CD14-positive monocyte (primary cell): ENCODE measurements around the gene PCOLCE2. TPM values are rescaled to one million over a fixed set of nuclear protein-coding genes. Genes with fewer than 3 reads are reported as not detected.

Source experiments
- DNase-seq, 3 donors: peaks; one replicate each; pipeline ENCODE4 v3.0.0-alpha.2; 2011 to 2022
- H2AFZ ChIP-seq: 2 replicates; pipeline ENCODE4 v1.6.0; 2012; ENCODE audit warnings: mild to moderate bottlenecking, low read depth, low read length, inconsistent platforms; ENCODE audit not compliant: insufficient read depth, poor library complexity, severe bottlenecking
- H3K27ac ChIP-seq, 2 donors: 1 replicate in 1 of 2; 2 replicates in 1 of 2; pipeline ENCODE4 v1.5.1; 2012 to 2013; ENCODE audit warnings: low read length in 2 of 2, control low read depth in 1 of 2, inconsistent platforms in 1 of 2, low read depth in 1 of 2, mild to moderate bottlenecking in 1 of 2
- H3K27me3 ChIP-seq, 2 donors: one replicate each; pipeline versions ENCODE4 v1.6.0 to v1.6.1; 2011 to 2013; ENCODE audit warnings: low read length in 2 of 2; ENCODE audit not compliant: control insufficient read depth in 2 of 2, insufficient read depth in 2 of 2
- H3K36me3 ChIP-seq, 2 donors: replicated peaks in 1 of 2; 1 replicate in 1 of 2; 2 replicates in 1 of 2; pipeline versions ENCODE4 v1.5.1 to v1.6.1; 2012 to 2013; ENCODE audit warnings: low read length in 2 of 2, control low read depth in 1 of 2, inconsistent platforms in 1 of 2, mild to moderate bottlenecking in 1 of 2; ENCODE audit not compliant: insufficient read depth in 2 of 2, control insufficient read depth in 1 of 2
- H3K4me1 ChIP-seq, 2 donors: 1 replicate in 1 of 2; 2 replicates in 1 of 2; pipeline versions ENCODE4 v1.5.1 to v1.6.1; 2012 to 2013; ENCODE audit warnings: low read length in 2 of 2, control low read depth in 1 of 2, inconsistent platforms in 1 of 2, mild to moderate bottlenecking in 1 of 2, moderate library complexity in 1 of 2; ENCODE audit not compliant: insufficient read depth in 2 of 2, control insufficient read depth in 1 of 2
- H3K4me2 ChIP-seq: replicated peaks from 2 replicates; pipeline ENCODE3; 2012; ENCODE audit warnings: low read length, moderate library complexity, mild to moderate bottlenecking; ENCODE audit not compliant: poor library complexity, severe bottlenecking; ENCODE audit errors: extremely low read depth
- H3K4me3 ChIP-seq, 3 experiments: fragments of 200-600 bp in 1 of 3; sonication (generic) in 1 of 3; replicated peaks in 1 of 3; 1 replicate in 2 of 3; 2 replicates in 1 of 3; pipeline ENCODE4 v1.5.1; 2011 to 2013; ENCODE audit warnings: low read length in 3 of 3, mild to moderate bottlenecking in 3 of 3, control low read depth in 2 of 3, low read depth in 2 of 3, inconsistent platforms in 1 of 3, moderate library complexity in 1 of 3
- H3K79me2 ChIP-seq: 2 replicates; pipeline ENCODE4 v1.6.0; 2012; ENCODE audit warnings: mild to moderate bottlenecking, control low read depth, inconsistent platforms, low read length, moderate library complexity; ENCODE audit not compliant: insufficient read depth
- H3K9ac ChIP-seq: 2 replicates; pipeline ENCODE4 v1.6.0; 2017; ENCODE audit warnings: low read length, mild to moderate bottlenecking; ENCODE audit not compliant: insufficient read depth, poor library complexity, severe bottlenecking
- H3K9me3 ChIP-seq, 2 donors: replicated peaks in 1 of 2; 1 replicate in 1 of 2; 2 replicates in 1 of 2; pipeline versions ENCODE4 v1.5.1 to v1.6.1; 2012 to 2013; ENCODE audit warnings: low read length in 2 of 2, control low read depth in 1 of 2; ENCODE audit not compliant: control insufficient read depth in 1 of 2, insufficient read depth in 1 of 2
- H4K20me1 ChIP-seq: 2 replicates; pipeline ENCODE4 v1.6.0; 2012; ENCODE audit warnings: mild to moderate bottlenecking, low read length, control low read depth, moderate library complexity; ENCODE audit not compliant: insufficient read depth
- H3K27ac Mint-ChIP-seq, 7 donors: one replicate each; pipeline ENCODE4 v1.8.0; 2020; ENCODE audit warnings: mild to moderate bottlenecking in 7 of 7, mixed read lengths in 7 of 7, moderate library complexity in 6 of 7, inconsistent platforms in 2 of 7
- H3K27me3 Mint-ChIP-seq, 3 donors: one replicate each; pipeline ENCODE4 v1.8.0; 2021 to 2022; ENCODE audit warnings: low read depth in 3 of 3, mild to moderate bottlenecking in 3 of 3, mixed read lengths in 3 of 3, moderate library complexity in 3 of 3, inconsistent platforms in 1 of 3
- H3K36me3 Mint-ChIP-seq, 2 donors: one replicate each; pipeline ENCODE4 v1.8.0; 2020; ENCODE audit warnings: mixed read lengths in 2 of 2, inconsistent platforms in 1 of 2, mild to moderate bottlenecking in 1 of 2
- H3K4me1 Mint-ChIP-seq: one replicate; pipeline ENCODE4 v1.8.0; 2020; ENCODE audit warnings: mild to moderate bottlenecking, mixed read lengths
- H3K4me3 Mint-ChIP-seq, 2 donors: one replicate each; pipeline ENCODE4 v1.8.0; 2020; ENCODE audit warnings: mild to moderate bottlenecking in 2 of 2, mixed read lengths in 2 of 2, moderate library complexity in 1 of 2
- H3K9me3 Mint-ChIP-seq, 7 donors: one replicate each; pipeline ENCODE4 v1.8.0; 2020 to 2022; ENCODE audit warnings: mixed read lengths in 7 of 7, mild to moderate bottlenecking in 6 of 7, moderate library complexity in 6 of 7, inconsistent platforms in 2 of 7
- WGBS: methylation state at CpG from one replicate; pipeline ENCODE4 v1.1.5; 2013; ENCODE audit warnings: missing lambda C conversion rate; ENCODE audit not compliant: insufficient coverage; 5-methylcytosine and 5-hydroxymethylcytosine counted together
- intact Hi-C, 2 donors: fragments of 100-400 bp; cut with micrococcal nuclease; formaldehyde crosslinking; loops; one replicate each; pipeline versions ENCODE4 v1.15.0 to v1.15.1; 2023
- polyA plus RNA-seq, 3 donors: library from polyadenylated mRNA; depleted of rRNA in 1 of 3; unstranded in 2 of 3; stranded (reverse) in 1 of 3; fragments of 300-500 nt in 2 of 3; fragments of >200 nt in 1 of 3; fragmentation: Illumina TruSeq in 2 of 3; gene quantifications; 1 replicate in 2 of 3; 2 replicates in 1 of 3; pipeline ENCODE4 v1.2.3, GENCODE V29; 2012 to 2021
- TF ChIP-seq, protein P1 (sequence below): fragments of 200-600 bp; IDR thresholded peaks from one replicate; pipeline ENCODE4 v1.8.0; 2022; ENCODE audit warnings: antibody characterized with exemption, mild to moderate bottlenecking

Gene PCOLCE2
- polyA plus RNA-seq, 3 donors, result not detected

DNA sequence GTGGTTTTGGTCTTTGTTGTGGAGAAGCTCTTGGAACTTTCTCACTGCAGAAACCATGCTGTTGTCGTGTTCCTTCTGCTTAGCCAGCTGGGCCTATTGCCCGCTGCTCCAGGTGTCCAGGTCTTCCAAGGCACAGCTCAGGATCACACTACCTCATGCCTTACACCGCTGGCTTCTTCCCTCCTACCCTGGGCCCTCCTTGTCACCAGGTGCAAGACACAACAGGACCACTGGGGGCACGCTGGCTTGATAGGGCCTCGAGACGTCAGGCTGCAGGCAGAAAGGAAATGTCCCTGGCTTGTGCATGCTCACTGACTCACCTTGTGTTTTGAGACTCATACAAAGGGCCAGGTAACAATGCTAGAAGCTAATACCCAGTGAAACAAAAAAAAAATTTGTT lies 42.3 kb upstream of the PCOLCE2 start:
- 86% methylated on average over 6 of the region's 6 CpGs for WGBS

DNA sequence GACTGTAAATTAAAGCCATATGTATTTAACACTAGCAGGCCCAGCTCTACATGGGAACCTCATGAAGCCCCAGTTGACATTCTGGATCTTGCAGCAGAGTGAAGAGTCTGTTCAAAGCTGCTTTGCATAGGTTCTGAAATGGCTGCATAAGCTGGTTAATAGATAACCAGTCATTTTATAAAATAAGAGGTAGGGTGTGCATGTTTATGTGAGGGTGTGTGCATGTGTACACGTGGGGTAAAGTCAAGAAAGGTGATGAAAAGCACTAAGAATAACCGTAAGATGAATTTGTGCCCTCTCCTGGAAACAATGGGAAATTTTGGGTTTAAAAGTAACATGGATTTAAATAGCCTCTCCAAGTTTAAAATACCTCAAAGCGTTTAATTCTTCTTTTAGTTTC lies 41.6 kb upstream of the PCOLCE2 start:
- no peaks in the 10 kb centered on the region for H4K20me1 ChIP-seq
- H3K4me2 ChIP-seq, result no peak overlapping the region
- no peak overlapping the region for H3K27ac Mint-ChIP-seq
- no peak overlapping the region for H3K9ac ChIP-seq
- no peak overlapping the region for H3K4me3 ChIP-seq
- no peaks in the 10 kb centered on the region for H3K9me3 ChIP-seq
- H3K36me3 ChIP-seq, result no peaks in the 10 kb centered on the region
- H3K36me3 Mint-ChIP-seq, result no peaks in the 10 kb centered on the region
- H3K27me3 Mint-ChIP-seq, result peaks cover 0 to 4% (median 2%) of the 10 kb centered on the region in 3 donors
- H2AFZ ChIP-seq, result no peak overlapping the region
- H3K27me3 ChIP-seq, result no peaks in the 10 kb centered on the region
- 86% methylated on average over 2 of the region's 3 CpGs for WGBS
- intact Hi-C loops, result no loop called here
- peaks cover 2% of the 10 kb centered on the region for H3K4me1 Mint-ChIP-seq
- H3K4me3 Mint-ChIP-seq, result no peak overlapping the region
- no peaks in the 10 kb centered on the region for H3K79me2 ChIP-seq
- TF ChIP-seq, protein P1, sequence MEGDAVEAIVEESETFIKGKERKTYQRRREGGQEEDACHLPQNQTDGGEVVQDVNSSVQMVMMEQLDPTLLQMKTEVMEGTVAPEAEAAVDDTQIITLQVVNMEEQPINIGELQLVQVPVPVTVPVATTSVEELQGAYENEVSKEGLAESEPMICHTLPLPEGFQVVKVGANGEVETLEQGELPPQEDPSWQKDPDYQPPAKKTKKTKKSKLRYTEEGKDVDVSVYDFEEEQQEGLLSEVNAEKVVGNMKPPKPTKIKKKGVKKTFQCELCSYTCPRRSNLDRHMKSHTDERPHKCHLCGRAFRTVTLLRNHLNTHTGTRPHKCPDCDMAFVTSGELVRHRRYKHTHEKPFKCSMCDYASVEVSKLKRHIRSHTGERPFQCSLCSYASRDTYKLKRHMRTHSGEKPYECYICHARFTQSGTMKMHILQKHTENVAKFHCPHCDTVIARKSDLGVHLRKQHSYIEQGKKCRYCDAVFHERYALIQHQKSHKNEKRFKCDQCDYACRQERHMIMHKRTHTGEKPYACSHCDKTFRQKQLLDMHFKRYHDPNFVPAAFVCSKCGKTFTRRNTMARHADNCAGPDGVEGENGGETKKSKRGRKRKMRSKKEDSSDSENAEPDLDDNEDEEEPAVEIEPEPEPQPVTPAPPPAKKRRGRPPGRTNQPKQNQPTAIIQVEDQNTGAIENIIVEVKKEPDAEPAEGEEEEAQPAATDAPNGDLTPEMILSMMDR, result no peak
- H3K4me1 ChIP-seq, result no peaks in the 10 kb centered on the region
- H3K9me3 Mint-ChIP-seq, result peaks cover 0 to 1% (median 0%) of the 10 kb centered on the region in 7 donors
- H3K27ac ChIP-seq, result no peak overlapping the region
- no peak for DNase-seq

More for the DNA sequence above, 42.3 kb upstream of the PCOLCE2 start:
- intact Hi-C loops, result no loop called here
- Mint-ChIP-seq H3K9me3 (no peaks in the 10 kb centered on the region), H3K4me1 (peaks cover 2% of the 10 kb centered on the region), H3K27me3 (peaks cover 0 to 4% (median 1%) of the 10 kb centered on the region in 3 donors), H3K36me3 (no peaks in the 10 kb centered on the region), H3K27ac (peak overlapping the region in 1 of 7 donors; percentile 54), H3K4me3 (no peak overlapping the region)
- Histone ChIP-seq H3K9ac (no peak overlapping the region), H3K4me3 (no peak overlapping the region), H4K20me1 (no peaks in the 10 kb centered on the region), H3K36me3 (no peaks in the 10 kb centered on the region), H3K9me3 (no peaks in the 10 kb centered on the region), H3K79me2 (no peaks in the 10 kb centered on the region), H3K4me2 (no peak overlapping the region), H2AFZ (no peak overlapping the region), H3K27ac (no peak overlapping the region), H3K4me1 (no peaks in the 10 kb centered on the region), H3K27me3 (no peaks in the 10 kb centered on the region)
- TF ChIP-seq, protein P1, result peak; percentile 10
- no peak for DNase-seq
